Hindlimb muscle (tissue), 1 donor: ENCODE measurements around the gene TNFAIP2. TPM values are rescaled to one million over a fixed set of nuclear protein-coding genes. Genes with fewer than 3 reads are reported as not detected.

Experiments
- DNase-seq: peaks from one replicate; pipeline ENCODE4 v3.0.0-alpha.2; 2013
- polyA plus RNA-seq: library from polyadenylated mRNA; unstranded; fragments of 120-200 nt; gene quantifications from one replicate; pipeline ENCODE4 v1.2.1, GENCODE V29; 2013; ENCODE audit not compliant: insufficient read length

Gene TNFAIP2
- polyA plus RNA-seq, 1 donor: 70.0 TPM

- peak; percentile 68 for DNase-seq
Measured at GRCh38 chr14:103123634-103124500, 606 bp downstream of the TNFAIP2 start.

GRCh38 chr14:103124501-103125001 is 1.3 kb downstream of the TNFAIP2 start:
- DNase-seq: no peak

DNA sequence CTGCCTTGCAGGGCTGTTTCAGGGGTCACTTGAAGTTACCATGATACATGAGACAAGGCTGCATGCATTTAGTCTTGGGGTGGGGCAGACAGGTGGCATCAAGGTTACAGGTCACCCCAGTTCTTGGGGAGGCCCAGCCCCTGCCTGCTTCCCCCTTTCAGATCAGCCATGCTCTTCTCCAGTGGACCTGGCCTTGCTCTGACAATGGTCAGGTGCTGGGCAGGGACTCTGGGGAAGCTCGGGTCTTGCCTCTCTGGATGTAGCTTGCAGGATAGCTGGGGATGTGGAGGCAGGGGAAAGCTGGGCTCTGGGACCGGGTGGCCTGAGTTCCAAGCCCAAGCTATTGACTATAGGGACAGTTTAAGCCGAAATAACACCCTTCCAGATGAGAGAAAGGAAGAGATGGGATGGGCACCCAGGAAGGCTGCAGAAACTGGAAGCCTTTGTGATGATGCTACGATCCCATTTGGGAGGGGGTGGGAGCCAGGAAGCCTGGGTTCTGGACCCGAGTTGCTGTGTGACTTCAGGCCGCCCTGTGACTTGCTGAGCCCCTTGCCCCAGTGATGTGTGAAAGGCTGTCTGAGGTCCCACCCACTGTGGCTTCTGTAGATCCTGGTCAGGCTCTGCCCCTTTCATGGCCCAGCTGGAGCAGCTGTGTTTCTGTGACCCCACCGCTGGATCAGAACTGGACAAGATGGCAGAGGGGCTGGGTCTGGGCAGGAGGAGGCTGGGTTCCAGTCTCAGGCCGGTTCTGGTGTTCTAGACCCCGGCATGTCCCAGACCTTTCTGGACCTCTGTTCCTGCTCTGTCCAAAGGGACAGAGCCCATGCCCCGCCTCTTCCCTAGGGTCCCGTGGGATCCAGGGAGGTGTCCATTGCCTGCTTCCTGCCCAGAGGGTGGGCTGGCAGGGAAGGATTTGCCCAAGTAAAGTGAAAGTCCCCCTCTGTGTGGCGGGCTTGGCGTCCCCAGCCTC is 2.1 kb downstream of the TNFAIP2 start:
- DNase-seq: no peak

DNA sequence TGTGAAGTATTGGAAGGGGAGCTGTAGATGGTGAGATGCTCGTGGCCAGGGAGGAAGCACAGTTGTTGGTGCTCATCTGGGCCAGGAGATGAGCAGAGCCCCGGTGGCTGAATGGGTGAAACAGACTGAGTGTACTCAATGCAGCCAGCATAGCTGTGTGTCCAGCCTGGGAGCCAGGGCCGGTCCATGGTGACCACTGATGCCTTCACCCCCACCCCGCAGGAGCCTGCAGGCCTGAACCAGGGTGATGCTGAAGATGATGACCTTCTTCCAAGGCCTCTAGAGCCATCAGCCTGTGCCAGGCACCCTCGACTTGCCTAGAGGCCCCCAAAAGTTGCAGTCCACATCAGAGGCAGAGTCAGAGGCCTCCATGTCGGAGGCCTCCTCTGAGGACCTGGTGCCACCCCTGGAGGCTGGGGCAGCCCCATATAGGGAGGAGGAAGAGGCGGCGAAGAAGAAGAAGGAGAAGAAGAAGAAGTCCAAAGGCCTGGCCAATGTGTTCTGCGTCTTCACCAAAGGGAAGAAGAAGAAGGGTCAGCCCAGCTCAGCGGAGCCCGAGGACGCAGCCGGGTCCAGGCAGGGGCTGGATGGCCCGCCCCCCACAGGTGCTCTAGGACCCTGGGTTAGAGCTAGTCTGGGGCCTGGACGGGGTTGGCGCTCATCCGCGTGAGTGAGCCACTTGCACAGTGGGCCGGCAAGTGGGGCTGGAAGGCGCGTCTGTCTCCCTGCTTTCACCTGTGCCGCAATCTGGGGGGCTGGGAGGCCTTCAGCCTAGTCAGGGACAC is 3.0 kb downstream of the TNFAIP2 start:
- no peak for DNase-seq

DNA sequence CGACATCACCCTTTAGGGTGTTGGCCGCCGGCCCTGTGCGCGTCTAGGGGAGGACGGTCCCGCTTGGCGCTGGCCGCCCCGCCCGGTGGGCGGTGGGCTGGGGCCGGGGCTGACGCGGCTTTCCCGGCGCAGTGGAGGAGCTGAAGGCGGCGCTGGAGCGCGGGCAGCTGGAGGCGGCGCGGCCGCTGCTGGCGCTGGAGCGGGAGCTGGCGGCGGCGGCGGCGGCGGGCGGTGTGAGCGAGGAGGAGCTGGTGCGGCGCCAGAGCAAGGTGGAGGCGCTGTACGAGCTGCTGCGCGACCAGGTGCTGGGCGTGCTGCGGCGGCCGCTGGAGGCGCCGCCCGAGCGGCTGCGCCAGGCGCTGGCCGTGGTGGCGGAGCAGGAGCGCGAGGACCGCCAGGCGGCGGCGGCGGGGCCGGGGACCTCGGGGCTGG is 3.6 kb downstream of the TNFAIP2 start:
- peak; percentile 67 for DNase-seq

- DNase-seq: no peak
Measured at GRCh38 chr14:103127356-103127755, 4.1 kb downstream of the TNFAIP2 start.

- DNase-seq: no peak
Measured at GRCh38 chr14:103127861-103128598, 4.8 kb downstream of the TNFAIP2 start.

GRCh38 chr14:103128631-103129300 is 5.5 kb downstream of the TNFAIP2 start:
- DNase-seq: no peak

- DNase-seq: no peak
Measured at GRCh38 chr14:103129301-103130016, 6.2 kb downstream of the TNFAIP2 start.

DNA sequence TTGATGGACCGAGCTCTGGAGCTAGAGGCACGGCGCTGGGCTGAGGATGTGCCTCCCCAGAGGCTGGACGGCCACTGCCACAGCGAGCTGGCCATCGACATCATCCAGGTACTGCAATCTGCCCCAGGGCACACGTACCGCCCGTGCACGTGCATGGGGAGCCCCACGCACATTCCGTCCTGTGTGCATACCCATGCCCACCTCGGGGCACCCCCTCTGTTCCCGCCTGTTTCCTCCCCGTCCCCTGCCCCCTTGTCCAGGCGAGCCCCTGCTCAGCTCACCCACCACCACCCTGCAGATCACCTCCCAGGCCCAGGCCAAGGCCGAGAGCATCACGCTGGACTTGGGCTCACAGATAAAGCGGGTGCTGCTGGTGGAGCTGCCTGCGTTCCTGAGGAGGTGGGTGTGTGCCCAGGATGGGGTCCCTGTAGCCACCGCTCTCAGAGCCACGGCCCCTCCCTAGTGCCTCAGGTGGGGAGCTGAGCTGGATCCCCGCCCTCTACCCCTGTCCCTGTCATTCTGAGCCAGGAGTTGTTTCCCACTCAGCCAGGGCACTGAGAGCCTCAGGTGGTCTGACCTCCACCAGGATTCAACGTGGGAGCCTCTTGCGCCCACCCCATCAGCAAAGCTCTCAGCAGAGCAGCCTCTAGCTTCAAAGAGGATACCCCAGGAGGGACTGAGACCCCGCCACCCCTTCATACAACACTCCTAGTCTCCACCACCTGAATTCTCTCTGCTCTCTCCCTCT is 6.9 kb downstream of the TNFAIP2 start:
- DNase-seq: no peak

DNA sequence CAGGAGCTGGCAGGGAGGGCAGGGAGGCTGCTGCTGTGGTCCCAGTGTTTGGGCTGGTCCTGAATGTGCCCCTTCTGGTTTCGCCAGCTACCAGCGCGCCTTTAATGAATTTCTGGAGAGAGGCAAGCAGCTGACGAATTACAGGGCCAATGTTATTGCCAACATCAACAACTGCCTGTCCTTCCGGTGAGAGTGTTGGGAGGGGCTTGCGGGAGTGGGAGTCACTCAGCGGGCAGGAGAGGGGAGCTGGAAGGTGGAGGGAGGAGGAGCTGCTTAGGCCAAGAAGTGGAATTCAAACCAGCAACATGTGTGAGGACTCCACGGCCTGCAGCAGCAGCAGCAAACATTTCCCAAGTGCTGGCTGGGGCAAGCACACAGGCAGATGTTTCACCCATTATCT is 7.7 kb downstream of the TNFAIP2 start:
- peak; percentile 53 for DNase-seq

- no peak for DNase-seq
Measured at GRCh38 chr14:103131580-103131979, 8.3 kb downstream of the TNFAIP2 start.

- DNase-seq: no peak
Measured at GRCh38 chr14:103132381-103133209, 9.3 kb downstream of the TNFAIP2 start.

DNA sequence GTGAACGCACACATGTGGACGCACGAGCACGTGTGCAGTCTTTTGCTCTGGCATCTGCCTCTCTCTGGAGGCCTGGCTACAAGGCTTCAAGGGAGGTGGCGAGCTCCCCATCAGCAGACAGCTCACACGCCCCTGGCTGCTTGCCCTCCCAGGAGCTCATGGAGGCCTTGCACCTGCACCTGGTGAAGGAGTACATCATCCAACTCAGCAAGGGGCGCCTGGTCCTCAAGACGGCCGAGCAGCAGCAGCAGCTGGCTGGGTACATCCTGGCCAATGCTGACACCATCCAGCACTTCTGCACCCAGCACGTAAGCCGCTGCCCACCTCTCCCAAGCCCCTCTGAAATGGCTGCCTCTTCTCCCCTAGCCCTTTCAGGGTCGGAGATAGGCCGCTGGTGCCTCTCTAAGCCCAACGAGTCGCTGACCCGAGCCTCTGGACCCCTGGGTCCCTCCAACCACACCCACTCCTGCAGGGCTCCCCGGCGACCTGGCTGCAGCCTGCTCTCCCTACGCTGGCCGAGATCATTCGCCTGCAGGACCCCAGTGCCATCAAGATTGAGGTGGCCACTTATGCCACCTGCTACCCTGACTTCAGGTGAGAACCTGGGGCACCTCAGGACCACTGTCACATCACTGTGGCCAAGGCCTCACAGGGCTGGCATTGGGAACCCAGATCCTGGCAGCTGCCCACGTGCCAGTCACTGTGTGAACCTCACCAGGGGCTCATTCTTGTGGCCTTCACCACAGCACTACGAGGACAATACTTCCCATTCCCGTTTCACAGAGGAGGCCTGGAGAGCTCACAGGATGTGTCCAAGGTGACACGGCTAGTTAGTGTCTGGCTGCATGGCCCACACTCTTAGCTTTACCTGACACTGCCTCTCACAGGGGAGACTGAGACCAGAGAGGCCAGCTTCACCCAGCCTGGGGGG is 10.2 kb downstream of the TNFAIP2 start:
- DNase-seq: no peak

DNA sequence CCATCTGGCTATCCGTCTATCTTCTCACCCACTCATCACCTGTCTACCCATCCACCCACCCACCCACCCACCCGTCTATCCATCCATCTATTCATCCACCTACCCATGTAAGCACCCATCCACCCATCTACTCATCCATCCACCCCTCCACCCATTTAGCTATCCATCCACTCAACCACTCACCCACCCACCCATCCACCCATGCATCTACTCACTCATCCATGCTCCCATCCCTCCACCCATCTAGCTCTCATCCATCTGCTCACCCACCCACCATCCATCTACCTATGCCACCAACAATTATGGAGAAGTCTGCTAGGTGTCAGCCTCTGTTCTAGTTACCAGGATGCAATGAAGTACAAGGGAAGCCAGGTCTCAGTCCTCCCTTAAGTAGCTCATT is 11.1 kb downstream of the TNFAIP2 start:
- no peak for DNase-seq

GRCh38 chr14:103134919-103135318 is 11.7 kb downstream of the TNFAIP2 start:
- no peak for DNase-seq
